ENCODE results near the gene PRKX.
"Not testable (repeated sequence)": the region's sequence is repeated elsewhere in the genome, so short reads cannot be mapped to it uniquely, and the experiment has no call there.

The PRKX gene

GRCh38 chrX:3733043-3733430 is 19.6 kb upstream of the PRKX start:
- no peak for DNase-seq (ENCODE audit: low spot score)
- no peak for TF ChIP-seq CTCF (IDR thresholded peaks at IDR 0.05; ENCODE audit: extremely low read depth, missing control alignments)

- DNase-seq (ENCODE audit: low spot score), result not testable (repeated sequence)
Measured at GRCh38 chrX:3732326-3733042, 19.0 kb upstream of the PRKX start.

GRCh38 chrX:3728454-3728853 is 15.0 kb upstream of the PRKX start:
- TF ChIP-seq CTCF (IDR thresholded peaks at IDR 0.05; ENCODE audit: extremely low read depth, missing control alignments), result no peak
- no peak for DNase-seq (ENCODE audit: low spot score)

GRCh38 chrX:3723460-3723859 is 10.0 kb upstream of the PRKX start:
- DNase-seq (ENCODE audit: low spot score), result not testable (repeated sequence)

GRCh38 chrX:3717742-3718420 is 4.4 kb upstream of the PRKX start:
- DNase-seq (ENCODE audit: low spot score), result no peak
- TF ChIP-seq CTCF (IDR thresholded peaks at IDR 0.05; ENCODE audit: extremely low read depth, missing control alignments), result no peak

GRCh38 chrX:3715921-3716320 is 2.5 kb upstream of the PRKX start:
- no peak for DNase-seq (ENCODE audit: low spot score)
- TF ChIP-seq CTCF (IDR thresholded peaks at IDR 0.05; ENCODE audit: extremely low read depth, missing control alignments), result no peak

- not testable (repeated sequence) for DNase-seq (ENCODE audit: low spot score)
Measured at GRCh38 chrX:3714706-3715479, 1.4 kb upstream of the PRKX start.

GRCh38 chrX:3713937-3714434 is 537 bp upstream of the PRKX start:
- DNase-seq (ENCODE audit: low spot score), result peak; percentile 19
- no peak for TF ChIP-seq CTCF (IDR thresholded peaks at IDR 0.05; ENCODE audit: extremely low read depth, missing control alignments)

All from GM20000 (cell line).